Measurements from ENCODE around the gene PIN4. TPM values are rescaled to one million over a fixed set of nuclear protein-coding genes. Genes with fewer than 3 reads are reported as not detected.

PIN4 gene
- total RNA-seq, 1 experiment from 2014 or later = 11.5 TPM

DNA sequence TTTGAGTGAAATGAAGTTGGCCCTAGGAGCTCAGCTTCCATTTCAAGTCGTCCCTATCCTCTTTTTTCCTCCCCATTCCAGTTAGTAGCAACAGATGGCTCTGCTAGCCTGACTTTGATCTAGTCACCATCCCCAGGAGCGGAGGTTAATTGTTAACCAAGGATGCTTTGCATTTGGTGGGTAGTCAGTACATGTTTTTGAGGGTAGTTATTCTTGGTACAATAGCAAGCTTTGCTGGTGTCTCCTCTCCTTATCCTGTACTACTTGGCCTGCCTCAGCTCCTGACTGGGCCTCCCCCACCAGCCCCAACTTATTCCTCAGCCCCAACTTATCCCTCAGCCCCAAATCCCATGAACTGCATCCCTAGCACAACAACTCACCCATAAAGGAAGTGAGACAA lies 35.0 kb upstream of the PIN4 start:
- DNase-seq (ENCODE audit: low read depth, low spot score) (no peak), ATAC-seq (no peak)
- Histone ChIP-seq H3K36me3 (ENCODE audit: control insufficient read depth, insufficient read depth, low read length) (no peaks in the 10 kb centered on the region), H3K27me3 (ENCODE audit: control insufficient read depth, insufficient read depth, low read length) (no peaks in the 10 kb centered on the region), H3K9me3 (ENCODE audit: control insufficient read depth, insufficient read depth, low read depth, low read length) (no peaks in the 10 kb centered on the region), H3K4me3 (ENCODE audit: low read depth in 2 of 2, low read length in 2 of 2) (no peak overlapping the region), H3K27ac (ENCODE audit: low read length) (no peak overlapping the region), H3K4me1 (ENCODE audit: control insufficient read depth, insufficient read depth, low read length) (no peaks in the 10 kb centered on the region)
- CTCF ChIA-PET = no interaction called here
- TF ChIP-seq, protein P1, sequence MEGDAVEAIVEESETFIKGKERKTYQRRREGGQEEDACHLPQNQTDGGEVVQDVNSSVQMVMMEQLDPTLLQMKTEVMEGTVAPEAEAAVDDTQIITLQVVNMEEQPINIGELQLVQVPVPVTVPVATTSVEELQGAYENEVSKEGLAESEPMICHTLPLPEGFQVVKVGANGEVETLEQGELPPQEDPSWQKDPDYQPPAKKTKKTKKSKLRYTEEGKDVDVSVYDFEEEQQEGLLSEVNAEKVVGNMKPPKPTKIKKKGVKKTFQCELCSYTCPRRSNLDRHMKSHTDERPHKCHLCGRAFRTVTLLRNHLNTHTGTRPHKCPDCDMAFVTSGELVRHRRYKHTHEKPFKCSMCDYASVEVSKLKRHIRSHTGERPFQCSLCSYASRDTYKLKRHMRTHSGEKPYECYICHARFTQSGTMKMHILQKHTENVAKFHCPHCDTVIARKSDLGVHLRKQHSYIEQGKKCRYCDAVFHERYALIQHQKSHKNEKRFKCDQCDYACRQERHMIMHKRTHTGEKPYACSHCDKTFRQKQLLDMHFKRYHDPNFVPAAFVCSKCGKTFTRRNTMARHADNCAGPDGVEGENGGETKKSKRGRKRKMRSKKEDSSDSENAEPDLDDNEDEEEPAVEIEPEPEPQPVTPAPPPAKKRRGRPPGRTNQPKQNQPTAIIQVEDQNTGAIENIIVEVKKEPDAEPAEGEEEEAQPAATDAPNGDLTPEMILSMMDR (IDR thresholded peaks at IDR 0.05) = no peak
- no peak for TF ChIP-seq TCF7L2 (IDR thresholded peaks at IDR 0.05; ENCODE audit: low read depth, low read length)
- TF ChIP-seq SIN3A (IDR thresholded peaks at IDR 0.05; ENCODE audit: borderline replicate concordance, insufficient read depth, low read depth, low read length) = no peak
- TF ChIP-seq, protein P2, sequence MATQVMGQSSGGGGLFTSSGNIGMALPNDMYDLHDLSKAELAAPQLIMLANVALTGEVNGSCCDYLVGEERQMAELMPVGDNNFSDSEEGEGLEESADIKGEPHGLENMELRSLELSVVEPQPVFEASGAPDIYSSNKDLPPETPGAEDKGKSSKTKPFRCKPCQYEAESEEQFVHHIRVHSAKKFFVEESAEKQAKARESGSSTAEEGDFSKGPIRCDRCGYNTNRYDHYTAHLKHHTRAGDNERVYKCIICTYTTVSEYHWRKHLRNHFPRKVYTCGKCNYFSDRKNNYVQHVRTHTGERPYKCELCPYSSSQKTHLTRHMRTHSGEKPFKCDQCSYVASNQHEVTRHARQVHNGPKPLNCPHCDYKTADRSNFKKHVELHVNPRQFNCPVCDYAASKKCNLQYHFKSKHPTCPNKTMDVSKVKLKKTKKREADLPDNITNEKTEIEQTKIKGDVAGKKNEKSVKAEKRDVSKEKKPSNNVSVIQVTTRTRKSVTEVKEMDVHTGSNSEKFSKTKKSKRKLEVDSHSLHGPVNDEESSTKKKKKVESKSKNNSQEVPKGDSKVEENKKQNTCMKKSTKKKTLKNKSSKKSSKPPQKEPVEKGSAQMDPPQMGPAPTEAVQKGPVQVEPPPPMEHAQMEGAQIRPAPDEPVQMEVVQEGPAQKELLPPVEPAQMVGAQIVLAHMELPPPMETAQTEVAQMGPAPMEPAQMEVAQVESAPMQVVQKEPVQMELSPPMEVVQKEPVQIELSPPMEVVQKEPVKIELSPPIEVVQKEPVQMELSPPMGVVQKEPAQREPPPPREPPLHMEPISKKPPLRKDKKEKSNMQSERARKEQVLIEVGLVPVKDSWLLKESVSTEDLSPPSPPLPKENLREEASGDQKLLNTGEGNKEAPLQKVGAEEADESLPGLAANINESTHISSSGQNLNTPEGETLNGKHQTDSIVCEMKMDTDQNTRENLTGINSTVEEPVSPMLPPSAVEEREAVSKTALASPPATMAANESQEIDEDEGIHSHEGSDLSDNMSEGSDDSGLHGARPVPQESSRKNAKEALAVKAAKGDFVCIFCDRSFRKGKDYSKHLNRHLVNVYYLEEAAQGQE (IDR thresholded peaks at IDR 0.05; ENCODE audit: insufficient read depth in 1 of 2, low read depth in 2 of 2, low read length in 1 of 2) = no peak
- intact Hi-C loops (cut with micrococcal nuclease; ENCODE audit: unreplicated experiment) = no loop called here
- POLR2A ChIA-PET = no interaction called here
- in situ Hi-C loops (cut with HindIII; ENCODE audit: low pct_unique_long_range_greater_than_20kb, low sequenced_read_pairs) = no loop called here
- BruUV-seq (replicated peaks) = no TSS peak

DNA sequence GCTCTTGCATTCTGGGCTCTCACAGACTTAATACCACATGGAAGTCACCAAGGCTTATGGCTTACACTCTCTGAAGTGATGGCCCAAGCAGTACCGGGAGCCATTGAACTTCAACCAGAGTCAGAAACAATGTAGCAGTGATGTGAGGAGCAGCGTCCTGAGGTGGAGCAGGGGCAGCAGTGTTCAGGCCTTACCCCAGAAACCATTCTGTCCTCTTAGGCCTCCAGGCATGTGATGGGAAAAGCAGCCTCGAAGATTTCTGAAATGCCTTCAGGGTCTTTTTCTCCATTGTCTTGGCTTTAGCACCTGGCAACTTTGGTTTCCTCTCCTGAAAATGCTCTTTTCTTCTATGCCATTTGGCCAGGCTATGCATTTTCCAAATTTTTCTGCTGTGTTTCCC lies 22.8 kb upstream of the PIN4 start:
- TF ChIP-seq SIN3A (IDR thresholded peaks at IDR 0.05; ENCODE audit: borderline replicate concordance, insufficient read depth, low read depth, low read length) (no peak), POLR2AphosphoS5 (IDR thresholded peaks at IDR 0.05; ENCODE audit: low read depth, low read length) (no peak)
- TF ChIP-seq, protein P1 (IDR thresholded peaks at IDR 0.05) = no peak
- TF ChIP-seq, protein P2 (IDR thresholded peaks at IDR 0.05; ENCODE audit: insufficient read depth in 1 of 2, low read depth in 2 of 2, low read length in 1 of 2) = no peak
- POLR2A ChIA-PET = no interaction called here
- BruUV-seq (replicated peaks) = no TSS peak
- no peak overlapping the region for H3K27ac ChIP-seq (ENCODE audit: low read length)
- DNase-seq (ENCODE audit: low read depth, low spot score) (no peak), ATAC-seq (no peak)
- CTCF ChIA-PET = no interaction called here
- intact Hi-C loops (cut with micrococcal nuclease; ENCODE audit: unreplicated experiment) (no loop called here), in situ Hi-C loops (cut with HindIII; ENCODE audit: low pct_unique_long_range_greater_than_20kb, low sequenced_read_pairs) (no loop called here)
- no peaks in the 10 kb centered on the region for H3K4me1 ChIP-seq (ENCODE audit: control insufficient read depth, insufficient read depth, low read length)
- H3K27me3 ChIP-seq (ENCODE audit: control insufficient read depth, insufficient read depth, low read length) = no peaks in the 10 kb centered on the region
- no peaks in the 10 kb centered on the region for H3K36me3 ChIP-seq (ENCODE audit: control insufficient read depth, insufficient read depth, low read length)
- no peak overlapping the region for H3K4me3 ChIP-seq (ENCODE audit: low read depth in 2 of 2, low read length in 2 of 2)
- H3K9me3 ChIP-seq (ENCODE audit: control insufficient read depth, insufficient read depth, low read depth, low read length) = no peaks in the 10 kb centered on the region
